Hepatocyte (in vitro differentiated cells): ENCODE results near the gene ANKRD39.

ENCODE experiments used
- CTCF ChIP-seq: fragments of 200-600 bp; sonication (generic); IDR thresholded peaks from 2 replicates; pipeline ENCODE4 v1.5.1; 2016; ENCODE audit warnings: antibody characterized with exemption, mild to moderate bottlenecking; ENCODE audit not compliant: poor library complexity
- EZH2 ChIP-seq: fragments of 200-600 bp; sonication (generic); IDR thresholded peaks from 2 replicates; pipeline ENCODE4 v1.6.1; 2016; ENCODE audit warnings: antibody characterized with exemption, mild to moderate bottlenecking, borderline replicate concordance

GRCh38 chr2:96859099-96859649 is 1.4 kb upstream of the ANKRD39 start:
- TF ChIP-seq CTCF, result no peak
- no peak for TF ChIP-seq EZH2
